GM15510 (cell line): Measurements from ENCODE around the gene SECTM1.

Source experiments
- POLR2A ChIP-seq: IDR thresholded peaks from 3 replicates; pipeline ENCODE4 v1.6.1; 2011; ENCODE audit warnings: borderline replicate concordance; ENCODE audit not compliant: insufficient read length; ENCODE audit errors: extremely low read depth

Gene SECTM1

DNA sequence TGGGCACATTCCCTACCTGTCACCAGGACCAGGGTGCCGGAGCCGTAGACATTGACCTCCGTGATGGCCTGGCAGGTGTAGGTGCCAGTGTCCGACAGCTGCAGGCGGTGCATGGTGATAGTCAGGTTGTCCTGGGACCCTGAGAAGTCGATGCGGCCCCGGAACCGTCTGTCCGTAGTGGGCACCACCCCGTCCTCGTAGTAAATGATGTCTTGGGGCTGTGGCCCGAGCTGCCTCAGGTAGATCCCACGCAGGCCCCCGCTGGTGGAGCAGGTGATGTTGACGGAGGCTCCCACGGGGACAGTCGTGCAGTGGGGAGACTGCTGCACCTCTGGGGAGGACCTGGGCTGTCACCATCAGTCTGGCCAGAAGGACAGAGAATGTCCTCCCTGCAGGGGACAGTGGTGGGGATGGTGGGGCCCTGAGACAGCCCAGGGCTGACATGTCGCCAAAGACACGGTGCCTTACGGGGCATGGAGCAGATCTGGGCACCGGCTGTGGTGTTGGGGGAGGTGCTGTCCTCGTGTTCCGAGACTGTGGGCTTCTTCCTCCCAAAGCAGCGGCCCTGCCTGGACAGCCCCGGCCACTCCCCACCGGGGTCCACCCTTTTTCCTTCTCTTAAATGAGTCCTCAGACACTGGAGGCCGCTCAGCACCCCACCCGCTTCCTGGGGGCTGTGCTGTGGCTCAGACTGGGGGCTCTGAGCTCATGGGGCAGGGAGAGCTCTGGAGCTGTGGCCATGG is 16.7 kb downstream of the SECTM1 start:
- no peak for TF ChIP-seq POLR2A

DNA sequence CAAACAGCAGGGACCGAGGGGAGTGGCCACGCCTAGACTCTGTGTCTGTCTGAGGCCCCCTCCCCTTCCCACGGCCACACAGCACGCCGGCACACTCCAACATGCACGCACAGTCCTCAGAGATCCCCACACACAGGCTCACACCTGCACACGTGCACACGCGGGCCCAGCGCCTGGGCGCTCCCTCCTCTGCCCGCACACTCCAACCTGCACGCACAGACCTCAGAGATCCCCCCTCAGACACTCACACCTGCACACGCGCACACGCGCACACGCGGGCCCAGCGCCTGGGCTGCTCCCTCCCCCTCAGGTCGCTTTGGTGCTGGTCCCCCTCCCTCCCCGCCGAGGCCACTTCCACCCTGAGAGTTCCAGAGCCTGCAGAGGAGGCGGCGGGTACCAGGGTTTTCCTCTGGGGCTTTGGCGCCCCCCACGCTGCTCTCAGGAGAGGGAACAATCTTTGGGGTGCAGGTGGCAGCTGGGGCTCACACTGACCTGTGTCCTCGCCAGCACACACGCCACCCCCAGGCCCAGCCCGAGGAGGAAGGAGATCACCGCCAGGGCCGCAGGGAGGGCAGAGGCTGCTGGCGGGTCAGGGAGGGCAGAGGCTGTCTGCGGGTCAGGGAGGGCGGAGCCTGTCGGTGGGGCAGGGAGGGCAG is 17.7 kb downstream of the SECTM1 start:
- no peak for TF ChIP-seq POLR2A

DNA sequence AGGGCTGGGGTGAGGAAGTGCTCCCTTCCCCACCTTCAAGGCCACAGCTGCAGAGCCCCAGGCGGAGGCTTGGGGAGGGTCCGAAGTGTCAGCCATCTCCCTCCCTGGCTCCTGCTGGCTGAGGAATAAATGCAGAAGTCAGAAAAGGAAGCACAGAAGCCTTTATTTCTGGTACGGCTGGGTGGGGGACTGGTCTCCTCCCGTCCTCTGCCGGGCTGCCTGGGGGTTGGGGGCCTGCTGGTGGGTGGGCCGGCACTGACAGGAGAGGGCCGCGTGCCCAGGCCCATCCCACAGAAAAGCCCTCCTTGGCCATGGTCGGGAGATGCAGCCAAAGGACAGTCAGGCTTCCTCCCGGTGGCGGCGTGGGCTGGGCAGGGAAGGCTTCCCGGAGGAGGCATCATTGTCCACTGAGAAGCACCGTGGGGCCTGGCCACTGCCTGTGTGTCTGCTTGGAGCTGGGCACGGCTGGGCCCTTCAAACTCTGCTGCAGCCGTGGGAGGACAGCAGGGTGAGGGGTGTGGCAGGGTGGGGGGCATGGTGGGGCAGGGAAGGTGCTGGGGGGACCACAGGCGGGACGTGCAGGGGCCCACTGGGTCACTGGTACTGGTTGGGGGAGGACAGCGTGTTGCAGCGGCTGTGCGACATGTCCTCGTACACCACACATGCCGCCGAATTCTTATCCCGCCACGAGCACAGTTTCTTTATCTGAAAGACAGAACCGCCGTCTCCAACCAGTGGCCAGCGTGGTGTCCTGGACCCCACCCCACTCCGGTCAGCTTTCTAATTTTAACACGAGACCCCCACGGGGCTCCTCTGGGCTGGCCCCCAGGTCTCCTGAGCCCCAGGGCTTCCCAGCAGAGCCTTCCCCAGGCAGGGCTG is 18.6 kb downstream of the SECTM1 start:
- no peak for TF ChIP-seq POLR2A

DNA sequence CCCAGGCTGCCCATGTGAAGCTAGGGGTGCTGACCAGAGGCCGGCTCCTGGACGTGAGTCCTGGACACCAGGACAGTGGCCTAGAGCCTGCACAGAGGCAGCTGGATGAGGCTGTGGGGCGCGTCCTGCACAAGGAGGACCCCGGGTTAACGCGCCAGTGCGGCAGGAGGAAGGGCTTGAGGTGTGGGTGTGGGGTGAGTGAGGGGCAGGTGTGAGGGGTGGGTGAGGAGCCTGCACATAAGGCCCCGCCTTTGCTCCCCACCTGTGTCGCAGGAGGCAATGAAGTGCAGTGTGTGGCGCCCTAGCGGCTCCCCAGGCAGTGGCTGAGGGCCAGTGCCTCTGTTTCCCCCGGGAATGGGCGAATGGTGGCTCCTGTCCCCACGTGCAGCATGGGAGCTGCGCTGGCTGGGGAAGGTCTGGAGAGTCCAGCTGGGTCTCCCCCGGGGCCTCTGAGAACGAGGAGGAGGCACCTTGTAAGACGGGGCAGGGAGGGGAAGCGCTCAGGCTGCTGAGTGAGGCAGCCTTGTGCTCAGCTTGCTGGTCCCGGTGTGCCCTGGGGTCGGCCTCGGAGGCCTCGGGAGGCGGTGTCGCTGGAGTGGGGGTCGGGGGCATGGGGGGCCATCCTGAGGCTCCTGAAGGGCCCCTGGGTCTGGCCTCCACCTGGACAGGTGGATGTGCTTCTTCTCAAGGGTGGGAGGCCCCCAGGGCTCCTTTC is 19.4 kb downstream of the SECTM1 start:
- TF ChIP-seq POLR2A, result no peak

DNA sequence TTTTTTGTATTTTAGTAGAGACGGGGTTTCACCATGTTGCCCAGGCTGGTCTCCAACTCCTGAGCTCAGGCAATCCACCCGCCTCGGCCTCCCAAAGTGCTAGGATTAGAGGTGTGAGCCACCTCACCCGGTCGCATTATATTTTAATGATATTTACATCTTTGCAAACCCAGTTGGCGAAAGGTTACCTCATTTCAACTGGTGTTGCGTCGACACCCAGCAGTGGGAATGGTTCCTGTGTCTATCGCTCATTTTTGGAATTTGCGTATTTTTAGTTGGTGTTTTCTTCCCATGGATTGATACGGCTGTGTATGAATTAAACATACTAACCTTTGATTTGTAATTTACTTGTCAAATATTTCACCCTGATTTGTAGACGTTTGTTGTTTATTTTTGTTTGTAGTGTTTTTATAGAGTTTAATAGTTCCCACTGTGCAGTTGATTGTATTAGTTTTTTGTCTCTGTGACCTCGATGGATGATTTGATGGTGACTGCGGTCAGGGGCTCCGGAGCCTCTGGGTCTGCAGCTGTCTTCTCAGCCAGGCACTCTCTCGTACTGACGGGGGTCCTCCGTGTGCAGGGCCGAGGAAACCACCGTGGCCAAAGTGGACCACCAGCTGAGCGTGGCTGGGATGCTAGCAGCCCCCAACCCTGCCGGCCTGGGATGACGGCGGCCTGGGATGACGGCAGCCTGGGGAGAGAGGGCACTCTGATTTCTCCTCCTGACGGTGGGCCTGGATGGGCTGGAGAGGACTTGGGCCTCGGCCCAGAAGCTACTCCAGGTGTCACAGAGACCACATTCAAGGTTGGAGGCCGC is 20.2 kb downstream of the SECTM1 start:
- TF ChIP-seq POLR2A, result no peak

DNA sequence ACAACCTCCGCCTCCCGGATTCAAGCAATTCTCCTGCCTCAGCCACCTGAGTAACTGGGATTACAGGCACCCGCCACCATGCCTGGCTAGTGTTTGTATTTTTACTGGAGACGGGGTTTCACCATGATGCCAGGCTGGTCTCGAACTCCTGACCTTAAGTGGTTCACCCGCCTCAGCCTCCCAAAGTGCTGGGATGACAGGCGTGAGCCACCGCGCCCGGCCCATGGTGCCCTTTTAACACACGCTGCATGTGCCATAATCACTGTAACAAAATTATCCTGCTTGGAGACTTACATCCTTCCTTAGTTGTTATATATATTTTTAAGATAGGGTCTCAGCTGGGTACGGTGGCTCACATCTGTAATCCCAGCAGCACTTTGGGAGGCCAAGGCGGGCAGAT is 21.6 kb downstream of the SECTM1 start:
- TF ChIP-seq POLR2A, result no peak

DNA sequence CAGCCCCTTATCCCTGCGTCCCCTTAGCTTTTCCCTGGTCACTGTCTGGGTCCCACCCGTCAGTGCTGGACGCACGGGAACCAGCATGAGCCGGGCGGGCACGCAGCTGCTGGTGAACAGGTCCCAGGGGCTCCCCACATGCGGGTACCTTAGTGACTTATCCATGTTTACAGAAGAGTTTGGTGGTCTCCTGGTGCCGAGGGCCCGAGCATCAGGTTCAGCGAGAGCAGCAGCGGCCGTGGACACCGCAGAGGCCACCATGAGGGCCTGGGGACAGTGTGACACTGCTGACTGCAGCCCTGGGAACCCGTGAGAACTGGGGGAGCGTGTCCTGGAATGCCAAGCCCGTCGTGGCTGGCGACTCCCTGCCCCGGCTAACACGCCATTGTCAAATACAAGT is 22.7 kb downstream of the SECTM1 start:
- TF ChIP-seq POLR2A, result no peak

DNA sequence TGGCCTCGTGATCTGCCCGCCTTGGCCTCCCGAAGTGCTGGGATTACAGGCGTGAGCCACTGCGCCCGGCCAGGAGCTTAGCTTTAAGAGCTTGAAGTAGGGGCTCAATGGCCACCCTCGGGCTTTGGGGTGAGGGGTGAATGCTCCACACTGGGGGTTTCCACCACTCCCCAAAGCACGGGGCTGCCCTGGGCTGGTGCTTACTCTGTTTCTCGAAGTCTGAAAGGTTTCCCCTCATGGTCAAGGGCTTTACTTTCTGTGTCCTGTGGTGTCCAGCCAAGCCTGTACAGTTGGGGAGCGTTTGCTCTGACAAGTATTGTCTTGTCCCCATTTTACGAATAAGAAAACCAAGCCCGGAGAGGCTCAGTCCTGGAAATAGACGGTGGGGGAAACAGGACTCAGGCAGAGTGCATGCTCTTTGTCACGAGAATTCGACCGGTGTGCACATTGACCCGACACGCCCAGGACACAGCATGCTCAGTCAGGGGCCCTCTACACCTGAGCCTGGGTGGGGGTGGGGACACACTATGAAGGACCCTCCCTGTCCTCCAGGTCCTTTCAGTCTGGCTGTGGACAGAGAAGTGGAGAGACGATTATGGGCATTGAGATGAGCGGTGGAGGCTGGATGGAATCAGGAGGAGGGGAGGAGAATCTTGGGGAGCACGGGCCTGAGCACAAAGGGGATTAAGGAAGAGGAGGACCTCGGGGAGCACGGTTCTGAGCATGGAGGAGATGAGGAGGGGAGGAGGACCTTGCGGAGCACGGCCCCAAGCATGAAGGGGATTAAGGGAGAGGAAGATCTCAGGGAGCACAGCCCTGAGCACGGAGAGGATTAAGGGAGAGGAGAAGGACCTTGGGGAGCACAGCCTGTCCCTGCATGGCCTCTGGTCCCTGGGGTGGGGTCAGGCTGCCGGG is 23.7 kb downstream of the SECTM1 start:
- TF ChIP-seq POLR2A, result no peak

DNA sequence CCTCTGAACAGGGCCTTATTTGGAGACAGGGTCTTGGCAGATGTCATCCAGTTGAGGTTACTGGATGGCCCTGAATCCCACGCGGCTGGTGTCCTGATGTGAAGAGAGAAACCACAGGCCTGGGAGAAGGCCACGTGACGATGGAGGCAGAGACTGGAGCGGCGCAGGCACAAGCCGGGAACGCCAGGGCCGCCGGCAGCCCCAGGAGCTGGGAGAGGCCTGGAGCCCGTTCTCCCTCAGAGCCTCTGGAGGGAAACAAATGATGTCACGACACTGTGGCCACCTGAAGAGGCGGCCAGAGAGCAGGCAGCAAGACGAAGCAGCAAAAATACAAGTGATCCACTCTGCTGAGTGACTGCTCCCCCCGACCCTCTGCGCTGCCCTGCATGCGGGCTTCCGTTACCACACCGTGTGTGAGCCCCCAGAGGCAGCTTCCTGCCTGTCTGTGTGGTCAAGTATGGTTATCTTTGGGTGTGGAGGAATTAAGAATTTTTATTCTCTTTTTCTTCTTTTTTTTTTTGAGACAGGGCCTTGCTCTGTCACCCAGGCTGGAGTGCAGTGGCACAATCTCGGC is 27.8 kb downstream of the SECTM1 start:
- no peak for TF ChIP-seq POLR2A

DNA sequence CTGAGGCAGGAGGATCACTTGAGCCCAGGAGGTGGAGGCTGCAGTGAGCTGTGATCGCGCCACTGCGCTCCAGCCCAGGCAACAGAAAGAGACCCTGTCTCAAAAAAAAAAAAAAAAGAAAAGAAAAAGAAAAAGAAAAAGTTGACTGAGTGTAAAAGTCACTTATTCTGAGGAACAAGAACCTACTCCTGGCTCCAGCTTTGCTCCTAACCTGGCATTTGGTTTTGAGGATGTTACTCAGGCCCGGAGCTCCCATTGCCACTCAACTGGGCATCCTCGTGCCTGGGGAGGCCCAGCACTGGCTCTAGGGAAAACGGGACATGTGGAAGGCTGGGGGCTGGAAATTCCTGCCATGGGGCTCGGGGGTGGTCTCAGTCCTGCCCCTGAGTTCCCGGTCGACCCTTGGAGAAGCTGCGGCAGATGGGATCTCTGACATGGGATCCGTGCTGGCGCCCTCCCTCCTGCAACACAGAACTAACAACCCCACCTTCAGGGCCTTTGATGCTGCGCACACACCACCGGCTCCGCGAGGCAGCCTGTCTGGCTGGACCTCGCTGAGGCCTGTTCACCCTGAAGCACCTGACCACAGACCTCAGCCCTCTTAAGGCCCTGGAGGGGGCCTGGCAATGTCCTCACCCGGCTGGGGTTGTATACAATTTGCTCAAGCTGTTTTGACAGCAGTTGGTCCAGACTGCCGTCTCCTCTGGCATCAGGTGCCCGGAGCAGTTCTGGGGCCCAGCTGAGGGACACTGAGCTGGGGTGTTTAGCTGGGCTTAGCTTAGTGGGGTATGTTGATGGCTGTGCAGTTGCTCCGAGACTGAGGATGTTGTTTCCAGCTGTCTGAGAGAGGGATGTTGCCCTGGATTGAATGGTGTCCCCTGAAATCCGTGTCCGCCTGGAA is 28.5 kb downstream of the SECTM1 start:
- no peak for TF ChIP-seq POLR2A

DNA sequence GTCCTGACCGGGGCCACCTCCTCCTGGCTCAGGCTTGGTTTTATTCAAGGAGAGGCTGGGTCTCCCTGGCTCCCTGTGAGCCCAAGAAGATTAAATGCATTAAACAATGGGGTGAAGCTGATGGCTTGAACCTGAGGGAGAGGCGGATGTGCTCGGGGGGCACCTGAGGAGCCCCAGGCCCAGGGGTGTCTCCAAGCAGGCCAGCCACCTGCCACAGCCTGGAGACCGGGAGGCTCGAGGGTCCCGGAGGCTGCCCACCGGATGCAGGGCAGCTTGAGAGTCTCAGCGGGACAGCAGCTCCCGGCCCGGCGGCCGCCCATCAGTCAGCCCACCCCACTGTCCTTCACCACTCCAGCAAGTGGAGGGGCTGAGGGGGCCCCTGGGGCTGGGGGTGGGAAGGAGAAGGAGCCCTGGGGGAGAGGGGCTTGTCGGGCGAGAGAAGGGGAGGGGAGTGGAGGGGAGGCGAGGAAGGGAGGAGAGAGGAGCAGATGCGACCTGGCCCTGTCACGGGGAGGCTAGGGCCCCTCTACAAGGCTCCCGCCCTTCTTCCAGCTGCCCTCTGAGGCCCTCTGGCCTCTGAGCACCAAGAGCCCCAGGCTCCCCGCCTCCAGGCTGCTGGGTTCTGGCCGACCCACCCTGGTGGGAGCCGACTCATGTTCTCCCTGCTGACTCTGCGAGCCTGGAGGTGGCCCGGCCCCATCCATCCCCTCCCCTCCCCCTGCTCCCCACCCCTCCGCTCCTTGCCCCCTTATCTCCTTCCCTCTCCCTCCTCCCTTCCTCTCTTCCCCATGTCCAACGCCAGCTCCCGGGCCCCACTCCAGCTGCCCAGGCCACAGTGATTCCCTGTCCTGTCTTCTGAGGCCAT is 29.4 kb downstream of the SECTM1 start:
- no peak for TF ChIP-seq POLR2A
